Measurements from ENCODE around the gene HECTD4.
"Not testable (repeated sequence)": the region's sequence is repeated elsewhere in the genome, so short reads cannot be mapped to it uniquely, and the experiment has no call there.

The HECTD4 gene

GRCh38 chr12:112401903-112402498 lies 19.8 kb upstream of the HECTD4 start:
- no peak for TF ChIP-seq CTCF (IDR thresholded peaks at IDR 0.05; ENCODE audit: control extremely low read depth, extremely low read depth, low read depth, missing control alignments)
- no peak for DNase-seq (ENCODE audit: extremely low spot score)
- ChIA-PET CTCF (interaction anchor here (2.1 to 3.5 kb wide), 2 partner anchors 9 to 15 kb away, joined by 12 to 13 read pairs; no protein-coding TSS in a partner anchor), POLR2A (interaction anchor here (0.7 kb wide), 3 partner anchors 25 to 556 kb away, joined by 3 to 7 read pairs (median 5); no protein-coding TSS in a partner anchor)

GRCh38 chr12:112401054-112401453 lies 18.8 kb upstream of the HECTD4 start:
- no peak for DNase-seq (ENCODE audit: extremely low spot score)
- ChIA-PET POLR2A (interaction anchor here (0.6 to 0.7 kb wide), 6 partner anchors 7 to 555 kb away, joined by 3 to 7 read pairs (median 4); no protein-coding TSS in a partner anchor), CTCF (interaction anchor here (1.6 to 3.5 kb wide), 3 partner anchors 10 to 14 kb away, joined by 6 to 13 read pairs (median 12); no protein-coding TSS in a partner anchor)
- TF ChIP-seq CTCF (IDR thresholded peaks at IDR 0.05; ENCODE audit: control extremely low read depth, extremely low read depth, low read depth, missing control alignments), result no peak

- CTCF ChIA-PET, result interaction anchor here (1.8 to 4.0 kb wide), 2 partner anchors 9 to 195 kb away, joined by 6 to 18 read pairs; no protein-coding TSS in a partner anchor
- no peak for TF ChIP-seq CTCF (IDR thresholded peaks at IDR 0.05; ENCODE audit: control extremely low read depth, extremely low read depth, low read depth, missing control alignments)
- POLR2A ChIA-PET, result interaction anchor here (0.6 kb wide), 1 partner anchor 8 kb away, joined by 3 read pairs; no protein-coding TSS in a partner anchor
- DNase-seq (ENCODE audit: extremely low spot score), result no peak
Measured at GRCh38 chr12:112393328-112393727, 11.1 kb upstream of the HECTD4 start.

GRCh38 chr12:112389922-112390654 lies 7.9 kb upstream of the HECTD4 start:
- POLR2A ChIA-PET; DNase-seq (ENCODE audit: extremely low spot score): not testable (repeated sequence)
- CTCF ChIA-PET, result interaction anchor here (4.2 kb wide), 1 partner anchor 192 kb away, joined by 82 read pairs; no protein-coding TSS in a partner anchor

GRCh38 chr12:112389228-112389627 lies 7.0 kb upstream of the HECTD4 start:
- POLR2A ChIA-PET, result no interaction called here
- TF ChIP-seq CTCF (IDR thresholded peaks at IDR 0.05; ENCODE audit: control extremely low read depth, extremely low read depth, low read depth, missing control alignments), result no peak
- CTCF ChIA-PET, result interaction anchor here (4.2 kb wide), 1 partner anchor 192 kb away, joined by 82 read pairs; no protein-coding TSS in a partner anchor
- DNase-seq (ENCODE audit: extremely low spot score), result no peak

GRCh38 chr12:112386726-112387125 lies 4.5 kb upstream of the HECTD4 start:
- POLR2A ChIA-PET, result interaction anchor here (0.6 kb wide), 1 partner anchor 260 kb away, joined by 3 read pairs; no protein-coding TSS in a partner anchor
- DNase-seq (ENCODE audit: extremely low spot score), result no peak
- no peak for TF ChIP-seq CTCF (IDR thresholded peaks at IDR 0.05; ENCODE audit: control extremely low read depth, extremely low read depth, low read depth, missing control alignments)
- CTCF ChIA-PET, result interaction anchor here (0.7 to 4.2 kb wide), 55 partner anchors 8 to 560 kb away, joined by 3 to 82 read pairs (median 4); no protein-coding TSS in a partner anchor
